ENCODE results near the gene BEAN1. TPM values are rescaled to one million over a fixed set of nuclear protein-coding genes. Genes with fewer than 3 reads are reported as not detected.
A peak's percentile ranks its signal among the peaks of the same experiment; 100 is the strongest.

BEAN1 gene
- total and polyA plus RNA-seq, 9 of the 15 experiments (the other 6 are each of a cell fraction or from before 2014, with no cell fraction given) = not detected

DNA sequence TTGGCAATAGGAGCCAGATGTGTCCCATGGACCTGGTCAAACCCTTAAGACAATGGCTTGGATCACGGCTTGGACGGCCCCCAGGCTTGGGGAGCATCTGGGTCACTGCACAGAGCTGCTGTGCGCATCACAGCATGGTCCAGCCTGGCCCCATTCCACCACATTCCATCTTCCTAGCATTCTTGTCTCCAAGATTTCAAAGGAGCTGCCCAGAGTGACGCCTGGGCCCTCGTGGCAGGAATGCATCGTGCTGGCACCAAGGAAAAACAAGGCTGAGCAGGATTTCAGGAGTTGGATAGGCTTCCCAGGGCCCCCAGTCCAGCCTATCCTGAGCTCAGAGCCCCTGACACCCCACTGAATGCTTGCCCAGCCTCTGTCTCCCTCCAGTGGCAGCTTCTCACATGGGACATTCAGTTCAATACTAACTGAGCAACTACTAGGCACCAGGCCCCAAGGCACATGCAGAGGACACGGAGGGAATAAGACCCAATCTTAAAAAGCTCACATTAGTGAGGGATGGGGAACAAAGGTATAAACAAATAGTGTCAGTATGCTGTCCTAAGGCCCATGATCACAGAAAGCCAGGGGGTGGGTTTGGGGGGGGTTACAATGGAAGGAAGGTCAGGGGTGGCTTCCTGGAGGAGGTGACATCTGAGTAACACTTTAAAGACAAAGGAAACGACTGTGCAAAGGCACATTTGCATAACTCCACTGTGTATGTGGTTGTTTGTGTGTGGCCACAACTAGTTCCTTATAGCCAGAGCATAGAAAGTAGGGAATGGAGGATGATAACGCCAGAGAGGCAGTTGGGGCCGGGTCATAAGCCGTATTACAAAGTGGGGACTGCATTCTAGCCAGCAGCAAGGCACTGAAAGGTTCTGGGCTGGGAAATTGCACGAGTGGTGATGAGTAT is 88.8 kb downstream of the BEAN1 start (continued):
- TF ChIP-seq, protein P1, sequence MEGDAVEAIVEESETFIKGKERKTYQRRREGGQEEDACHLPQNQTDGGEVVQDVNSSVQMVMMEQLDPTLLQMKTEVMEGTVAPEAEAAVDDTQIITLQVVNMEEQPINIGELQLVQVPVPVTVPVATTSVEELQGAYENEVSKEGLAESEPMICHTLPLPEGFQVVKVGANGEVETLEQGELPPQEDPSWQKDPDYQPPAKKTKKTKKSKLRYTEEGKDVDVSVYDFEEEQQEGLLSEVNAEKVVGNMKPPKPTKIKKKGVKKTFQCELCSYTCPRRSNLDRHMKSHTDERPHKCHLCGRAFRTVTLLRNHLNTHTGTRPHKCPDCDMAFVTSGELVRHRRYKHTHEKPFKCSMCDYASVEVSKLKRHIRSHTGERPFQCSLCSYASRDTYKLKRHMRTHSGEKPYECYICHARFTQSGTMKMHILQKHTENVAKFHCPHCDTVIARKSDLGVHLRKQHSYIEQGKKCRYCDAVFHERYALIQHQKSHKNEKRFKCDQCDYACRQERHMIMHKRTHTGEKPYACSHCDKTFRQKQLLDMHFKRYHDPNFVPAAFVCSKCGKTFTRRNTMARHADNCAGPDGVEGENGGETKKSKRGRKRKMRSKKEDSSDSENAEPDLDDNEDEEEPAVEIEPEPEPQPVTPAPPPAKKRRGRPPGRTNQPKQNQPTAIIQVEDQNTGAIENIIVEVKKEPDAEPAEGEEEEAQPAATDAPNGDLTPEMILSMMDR (IDR thresholded peaks at IDR 0.05 in 2 of 3, conservative IDR thresholded peaks at IDR 0.05 in 1 of 3; ENCODE audit: insufficient read depth in 2 of 3, low read depth in 1 of 3, low read length in 3 of 3) = peak; percentile 53 to 69 (median 58)
- TF ChIP-seq ZNF408 (CRISPR knock-in tag; IDR thresholded peaks at IDR 0.05; ENCODE audit: low read depth) (no peak), ZFP36 (IDR thresholded peaks at IDR 0.05; ENCODE audit: low read depth, low read length, partially characterized antibody) (peak; percentile 93), GTF2A2 (tag; IDR thresholded peaks at IDR 0.05) (no peak), LARP7 (IDR thresholded peaks at IDR 0.05) (no peak), POLR2B (IDR thresholded peaks at IDR 0.05; ENCODE audit: low read depth, partially characterized antibody) (no peak), CHD2 (IDR thresholded peaks at IDR 0.05; ENCODE audit: low read depth, low read length) (no peak), PTTG1 (tag; IDR thresholded peaks at IDR 0.05; ENCODE audit: low read depth) (no peak), ZNF584 (CRISPR knock-in tag; IDR thresholded peaks at IDR 0.05; ENCODE audit: low read depth) (no peak), E2F3 (CRISPR knock-in tag; IDR thresholded peaks at IDR 0.05) (no peak), CBX8 (IDR thresholded peaks at IDR 0.05; ENCODE audit: borderline replicate concordance, extremely low read depth, low read depth, low read length, poor library complexity, severe bottlenecking) (no peak), BRD4 (IDR thresholded peaks at IDR 0.05) (no peak)
- TF ChIP-seq, protein P2, sequence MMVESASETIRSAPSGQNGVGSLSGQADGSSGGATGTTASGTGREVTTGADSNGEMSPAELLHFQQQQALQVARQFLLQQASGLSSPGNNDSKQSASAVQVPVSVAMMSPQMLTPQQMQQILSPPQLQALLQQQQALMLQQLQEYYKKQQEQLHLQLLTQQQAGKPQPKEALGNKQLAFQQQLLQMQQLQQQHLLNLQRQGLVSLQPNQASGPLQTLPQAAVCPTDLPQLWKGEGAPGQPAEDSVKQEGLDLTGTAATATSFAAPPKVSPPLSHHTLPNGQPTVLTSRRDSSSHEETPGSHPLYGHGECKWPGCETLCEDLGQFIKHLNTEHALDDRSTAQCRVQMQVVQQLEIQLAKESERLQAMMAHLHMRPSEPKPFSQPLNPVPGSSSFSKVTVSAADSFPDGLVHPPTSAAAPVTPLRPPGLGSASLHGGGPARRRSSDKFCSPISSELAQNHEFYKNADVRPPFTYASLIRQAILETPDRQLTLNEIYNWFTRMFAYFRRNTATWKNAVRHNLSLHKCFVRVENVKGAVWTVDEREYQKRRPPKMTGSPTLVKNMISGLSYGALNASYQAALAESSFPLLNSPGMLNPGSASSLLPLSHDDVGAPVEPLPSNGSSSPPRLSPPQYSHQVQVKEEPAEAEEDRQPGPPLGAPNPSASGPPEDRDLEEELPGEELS (CRISPR knock-in tag; IDR thresholded peaks at IDR 0.05; ENCODE audit: borderline replicate concordance) = no peak
- TF ChIP-seq, protein P3, sequence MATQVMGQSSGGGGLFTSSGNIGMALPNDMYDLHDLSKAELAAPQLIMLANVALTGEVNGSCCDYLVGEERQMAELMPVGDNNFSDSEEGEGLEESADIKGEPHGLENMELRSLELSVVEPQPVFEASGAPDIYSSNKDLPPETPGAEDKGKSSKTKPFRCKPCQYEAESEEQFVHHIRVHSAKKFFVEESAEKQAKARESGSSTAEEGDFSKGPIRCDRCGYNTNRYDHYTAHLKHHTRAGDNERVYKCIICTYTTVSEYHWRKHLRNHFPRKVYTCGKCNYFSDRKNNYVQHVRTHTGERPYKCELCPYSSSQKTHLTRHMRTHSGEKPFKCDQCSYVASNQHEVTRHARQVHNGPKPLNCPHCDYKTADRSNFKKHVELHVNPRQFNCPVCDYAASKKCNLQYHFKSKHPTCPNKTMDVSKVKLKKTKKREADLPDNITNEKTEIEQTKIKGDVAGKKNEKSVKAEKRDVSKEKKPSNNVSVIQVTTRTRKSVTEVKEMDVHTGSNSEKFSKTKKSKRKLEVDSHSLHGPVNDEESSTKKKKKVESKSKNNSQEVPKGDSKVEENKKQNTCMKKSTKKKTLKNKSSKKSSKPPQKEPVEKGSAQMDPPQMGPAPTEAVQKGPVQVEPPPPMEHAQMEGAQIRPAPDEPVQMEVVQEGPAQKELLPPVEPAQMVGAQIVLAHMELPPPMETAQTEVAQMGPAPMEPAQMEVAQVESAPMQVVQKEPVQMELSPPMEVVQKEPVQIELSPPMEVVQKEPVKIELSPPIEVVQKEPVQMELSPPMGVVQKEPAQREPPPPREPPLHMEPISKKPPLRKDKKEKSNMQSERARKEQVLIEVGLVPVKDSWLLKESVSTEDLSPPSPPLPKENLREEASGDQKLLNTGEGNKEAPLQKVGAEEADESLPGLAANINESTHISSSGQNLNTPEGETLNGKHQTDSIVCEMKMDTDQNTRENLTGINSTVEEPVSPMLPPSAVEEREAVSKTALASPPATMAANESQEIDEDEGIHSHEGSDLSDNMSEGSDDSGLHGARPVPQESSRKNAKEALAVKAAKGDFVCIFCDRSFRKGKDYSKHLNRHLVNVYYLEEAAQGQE (IDR thresholded peaks at IDR 0.05; ENCODE audit: borderline replicate concordance) = peak; percentile 25; the same call in 1 of the 2 replicates
- TF ChIP-seq, protein P3 (CRISPR knock-in tag; IDR thresholded peaks at IDR 0.05; ENCODE audit: low read depth) = no peak

Measured in K562 (cell line).